ENCODE results near the gene PALLD.

Gene PALLD

GRCh38 chr4:168588916-168589531 lies 92.2 kb downstream of the PALLD start:
- DNase-seq (ENCODE audit: low read depth, low spot score) = no peak
- Histone ChIP-seq H3K27ac (no peak overlapping the region), H3K9me3 (ENCODE audit: low read depth, low read length) (no peaks in the 10 kb centered on the region), H3K9ac (ENCODE audit: insufficient read length) (no peak overlapping the region), H3K4me3 (no peak overlapping the region), H3K36me3 (ENCODE audit: insufficient read depth, low read length) (no peaks in the 10 kb centered on the region)
- TF ChIP-seq POLR2AphosphoS5 (IDR thresholded peaks at IDR 0.05; ENCODE audit: borderline replicate concordance, low read depth, low read length) (no peak), FOXP2 (optimal IDR thresholded peaks at IDR 0.05; ENCODE audit: control extremely low read depth, extremely low read length, insufficient read depth) (no peak), EZH2 (IDR thresholded peaks at IDR 0.05) (no peak)

DNA sequence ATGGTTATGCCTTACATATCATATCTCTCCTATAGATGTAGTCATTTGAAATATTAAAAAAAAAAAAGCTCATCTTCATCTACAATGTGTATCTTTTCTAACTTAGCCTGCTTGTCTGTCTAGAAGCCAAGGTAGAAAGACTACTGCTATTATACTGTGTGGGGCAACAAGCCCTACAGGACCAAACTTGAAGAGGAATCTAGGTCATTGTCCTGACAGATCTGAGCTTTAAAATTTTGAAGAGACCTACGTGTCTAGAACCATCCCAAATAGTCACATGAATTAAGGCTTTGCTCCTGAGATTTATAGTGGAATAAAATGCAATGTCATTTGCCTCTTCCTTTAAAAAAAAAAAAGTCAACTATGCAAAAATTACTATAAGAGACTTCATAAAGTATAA lies 95.8 kb downstream of the PALLD start:
- H3K36me3 ChIP-seq (ENCODE audit: insufficient read depth, low read length) = no peaks in the 10 kb centered on the region
- H3K27ac ChIP-seq = no peak overlapping the region
- H3K9ac ChIP-seq (ENCODE audit: insufficient read length) = no peak overlapping the region
- TF ChIP-seq FOXP2 (optimal IDR thresholded peaks at IDR 0.05; ENCODE audit: control extremely low read depth, extremely low read length, insufficient read depth) = no peak
- no peak for TF ChIP-seq EZH2 (IDR thresholded peaks at IDR 0.05)
- TF ChIP-seq POLR2AphosphoS5 (IDR thresholded peaks at IDR 0.05; ENCODE audit: borderline replicate concordance, low read depth, low read length) = no peak
- H3K9me3 ChIP-seq (ENCODE audit: low read depth, low read length) = no peaks in the 10 kb centered on the region
- DNase-seq (ENCODE audit: low read depth, low spot score) = no peak
- H3K4me3 ChIP-seq = no peak overlapping the region

- Histone ChIP-seq H3K9me3 (ENCODE audit: low read depth, low read length) (no peaks in the 10 kb centered on the region), H3K9ac (ENCODE audit: insufficient read length) (no peak overlapping the region), H3K27ac (no peak overlapping the region), H3K4me3 (no peak overlapping the region), H3K36me3 (ENCODE audit: insufficient read depth, low read length) (no peaks in the 10 kb centered on the region)
- no peak for TF ChIP-seq EZH2 (IDR thresholded peaks at IDR 0.05)
- no peak for DNase-seq (ENCODE audit: low read depth, low spot score)
Measured at GRCh38 chr4:168593399-168593798, 96.5 kb downstream of the PALLD start.

- Histone ChIP-seq H3K9me3 (ENCODE audit: low read depth, low read length) (no peaks in the 10 kb centered on the region), H3K4me3 (no peak overlapping the region), H3K9ac (ENCODE audit: insufficient read length) (no peak overlapping the region), H3K36me3 (ENCODE audit: insufficient read depth, low read length) (no peaks in the 10 kb centered on the region), H3K27ac (no peak overlapping the region)
- no peak for DNase-seq (ENCODE audit: low read depth, low spot score)
- TF ChIP-seq EZH2 (IDR thresholded peaks at IDR 0.05) = no peak
- no peak for TF ChIP-seq FOXP2 (optimal IDR thresholded peaks at IDR 0.05; ENCODE audit: control extremely low read depth, extremely low read length, insufficient read depth)
- TF ChIP-seq POLR2AphosphoS5 (IDR thresholded peaks at IDR 0.05; ENCODE audit: borderline replicate concordance, low read depth, low read length) = no peak
Measured at GRCh38 chr4:168594121-168594520, 97.3 kb downstream of the PALLD start.

DNA sequence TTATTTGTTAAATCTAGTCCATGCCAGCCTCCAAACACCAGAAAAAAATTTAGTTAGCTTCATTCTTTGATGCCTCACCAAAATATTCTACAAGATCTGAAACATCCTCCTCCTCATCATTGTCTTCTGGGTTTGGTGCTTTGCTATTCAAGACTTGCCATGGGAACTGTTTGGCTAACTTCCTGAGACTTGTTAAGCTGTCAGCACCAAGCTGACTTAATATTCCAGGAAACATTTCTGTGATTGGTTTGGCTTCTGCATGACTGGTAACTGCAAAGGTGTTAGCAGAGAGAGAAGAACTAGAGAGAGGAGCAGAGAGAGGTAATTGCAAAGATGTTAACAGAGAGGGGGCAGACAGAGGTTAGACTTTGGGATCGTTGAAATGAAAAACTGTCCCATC lies 101.3 kb downstream of the PALLD start:
- no peak overlapping the region for H3K27ac ChIP-seq
- H3K36me3 ChIP-seq (ENCODE audit: insufficient read depth, low read length) = no peaks in the 10 kb centered on the region
- no peak for DNase-seq (ENCODE audit: low read depth, low spot score)
- H3K9ac ChIP-seq (ENCODE audit: insufficient read length) = no peak overlapping the region
- TF ChIP-seq POLR2AphosphoS5 (IDR thresholded peaks at IDR 0.05; ENCODE audit: borderline replicate concordance, low read depth, low read length) (no peak), FOXP2 (optimal IDR thresholded peaks at IDR 0.05; ENCODE audit: control extremely low read depth, extremely low read length, insufficient read depth) (no peak), EZH2 (IDR thresholded peaks at IDR 0.05) (no peak)
- H3K4me3 ChIP-seq = no peak overlapping the region
- no peaks in the 10 kb centered on the region for H3K9me3 ChIP-seq (ENCODE audit: low read depth, low read length)

GRCh38 chr4:168600796-168601583 lies 104.1 kb downstream of the PALLD start:
- H3K9me3 ChIP-seq (ENCODE audit: low read depth, low read length) = no peaks in the 10 kb centered on the region
- no peak overlapping the region for H3K9ac ChIP-seq (ENCODE audit: insufficient read length)
- peak; percentile 39 for DNase-seq (ENCODE audit: low read depth, low spot score)
- TF ChIP-seq EZH2 (IDR thresholded peaks at IDR 0.05) (no peak), FOXP2 (optimal IDR thresholded peaks at IDR 0.05; ENCODE audit: control extremely low read depth, extremely low read length, insufficient read depth) (no peak), POLR2AphosphoS5 (IDR thresholded peaks at IDR 0.05; ENCODE audit: borderline replicate concordance, low read depth, low read length) (no peak)
- no peak overlapping the region for H3K27ac ChIP-seq
- H3K4me3 ChIP-seq = 0 out of 2 replicates have a peak overlapping the region, but pooled peaks have one; percentile 20
- H3K36me3 ChIP-seq (ENCODE audit: insufficient read depth, low read length) = no peaks in the 10 kb centered on the region

DNA sequence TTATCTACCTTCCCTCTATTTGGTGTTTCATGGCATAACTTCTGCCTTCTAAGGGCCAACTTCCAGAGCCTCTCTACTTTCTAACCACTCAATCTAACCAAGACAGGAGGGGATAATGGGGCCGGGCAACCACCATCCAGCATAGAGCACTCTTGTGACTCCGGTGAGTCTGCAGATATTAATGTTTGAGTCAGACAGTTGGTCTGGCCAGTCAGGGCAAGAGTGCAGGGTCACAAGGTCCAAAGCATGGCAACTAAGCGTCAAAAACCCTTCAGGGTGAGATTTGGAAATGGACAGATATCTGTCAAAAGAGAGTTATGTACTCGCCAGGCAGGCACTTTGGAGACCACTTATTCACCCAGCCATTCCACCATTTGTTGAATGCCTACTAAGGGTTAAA lies 105.0 kb downstream of the PALLD start:
- H3K9ac ChIP-seq (ENCODE audit: insufficient read length) = no peak overlapping the region
- H3K9me3 ChIP-seq (ENCODE audit: low read depth, low read length) = no peaks in the 10 kb centered on the region
- no peak overlapping the region for H3K27ac ChIP-seq
- no peaks in the 10 kb centered on the region for H3K36me3 ChIP-seq (ENCODE audit: insufficient read depth, low read length)
- no peak for DNase-seq (ENCODE audit: low read depth, low spot score)
- no peak overlapping the region for H3K4me3 ChIP-seq
- TF ChIP-seq POLR2AphosphoS5 (IDR thresholded peaks at IDR 0.05; ENCODE audit: borderline replicate concordance, low read depth, low read length) = no peak
- TF ChIP-seq FOXP2 (optimal IDR thresholded peaks at IDR 0.05; ENCODE audit: control extremely low read depth, extremely low read length, insufficient read depth) = no peak
- TF ChIP-seq EZH2 (IDR thresholded peaks at IDR 0.05) = no peak

GRCh38 chr4:168604496-168605373 lies 107.9 kb downstream of the PALLD start:
- no peaks in the 10 kb centered on the region for H3K9me3 ChIP-seq (ENCODE audit: low read depth, low read length)
- H3K27ac ChIP-seq = peak overlapping the region; percentile 80
- H3K9ac ChIP-seq (ENCODE audit: insufficient read length) = peak overlapping the region; percentile 13
- TF ChIP-seq EZH2 (IDR thresholded peaks at IDR 0.05) (no peak), FOXP2 (optimal IDR thresholded peaks at IDR 0.05; ENCODE audit: control extremely low read depth, extremely low read length, insufficient read depth) (no peak), POLR2AphosphoS5 (IDR thresholded peaks at IDR 0.05; ENCODE audit: borderline replicate concordance, low read depth, low read length) (no peak; the same call in 1 of the 2 replicates)
- H3K4me3 ChIP-seq = peak overlapping the region; percentile 62
- peak; percentile 94 for DNase-seq (ENCODE audit: low read depth, low spot score)
- no peaks in the 10 kb centered on the region for H3K36me3 ChIP-seq (ENCODE audit: insufficient read depth, low read length)

All from SK-N-MC (cell line).